H9 (cell line): ENCODE results near the gene SERPIND1. TPM values are rescaled to one million over a fixed set of nuclear protein-coding genes. Genes with fewer than 3 reads are reported as not detected.
A peak's percentile ranks its signal among the peaks of the same experiment; 100 is the strongest.
"Not testable (repeated sequence)": the region's sequence is repeated elsewhere in the genome, so short reads cannot be mapped to it uniquely, and the experiment has no call there.

Experiments used
- DNase-seq: peaks from one replicate; pipeline ENCODE4 v3.0.0-alpha.2; 2017
- H2AFZ ChIP-seq: one replicate; pipeline ENCODE4 v1.6.1; 2013; ENCODE audit warnings: mild to moderate bottlenecking, low read length, control low read depth, moderate library complexity
- H2AK5ac ChIP-seq: 2 replicates; pipeline ENCODE4 v1.6.1; 2013; ENCODE audit warnings: low read length, control low read depth, mixed read lengths; ENCODE audit not compliant: insufficient read length
- H2BK120ac ChIP-seq: one replicate; pipeline ENCODE4 v1.6.1; 2013; ENCODE audit warnings: low read depth, mild to moderate bottlenecking, low read length, control low read depth, inconsistent platforms; ENCODE audit not compliant: poor library complexity, severe bottlenecking
- H2BK12ac ChIP-seq: 2 replicates; pipeline ENCODE4 v1.6.1; 2013; ENCODE audit warnings: low read length, control low read depth, mixed read lengths, low read depth; ENCODE audit not compliant: insufficient read length
- H2BK15ac ChIP-seq: 2 replicates; pipeline ENCODE4 v1.6.1; 2013; ENCODE audit warnings: low read depth, low read length, control low read depth
- H2BK20ac ChIP-seq: one replicate; pipeline ENCODE4 v1.6.1; 2013; ENCODE audit warnings: low read depth, mild to moderate bottlenecking, low read length, control low read depth, inconsistent platforms; ENCODE audit not compliant: poor library complexity, severe bottlenecking
- H2BK5ac ChIP-seq: 2 replicates; pipeline ENCODE4 v1.6.1; 2013; ENCODE audit warnings: low read length, control low read depth, mixed read lengths; ENCODE audit not compliant: insufficient read length
- H3K14ac ChIP-seq: 2 replicates; pipeline ENCODE4 v1.6.1; 2013; ENCODE audit warnings: low read length, control low read depth; ENCODE audit not compliant: insufficient read depth
- H3K18ac ChIP-seq: 2 replicates; pipeline ENCODE4 v1.6.1; 2013; ENCODE audit warnings: low read depth, mild to moderate bottlenecking, mixed read lengths, low read length, control low read depth; ENCODE audit not compliant: insufficient read length
- H3K23ac ChIP-seq: 2 replicates; pipeline ENCODE4 v1.6.1; 2013; ENCODE audit warnings: low read length, control low read depth, mixed read lengths, low read depth; ENCODE audit not compliant: insufficient read length
- H3K23me2 ChIP-seq: 2 replicates; pipeline ENCODE4 v1.6.1; 2013; ENCODE audit warnings: low read depth, mild to moderate bottlenecking, mixed read lengths, low read length, control low read depth; ENCODE audit not compliant: insufficient read length, poor library complexity, severe bottlenecking
- H3K27ac ChIP-seq: 2 replicates; pipeline ENCODE4 v1.5.1; 2013; ENCODE audit warnings: low read length, control low read depth, mixed read lengths, low read depth; ENCODE audit not compliant: insufficient read length
- H3K27me3 ChIP-seq: 2 replicates; pipeline ENCODE4 v1.6.1; 2013; ENCODE audit warnings: low read length, control low read depth, inconsistent platforms; ENCODE audit not compliant: insufficient read depth
- H3K4ac ChIP-seq: 2 replicates; pipeline ENCODE4 v1.6.1; 2013; ENCODE audit warnings: low read depth, mild to moderate bottlenecking, control low read depth, inconsistent platforms, low read length, moderate library complexity
- H3K4me1 ChIP-seq: 2 replicates; pipeline ENCODE4 v1.6.1; 2013; ENCODE audit warnings: low read length, control low read depth, inconsistent platforms; ENCODE audit not compliant: insufficient read depth
- H3K4me2 ChIP-seq: 2 replicates; pipeline ENCODE4 v1.6.1; 2013; ENCODE audit warnings: low read length, control low read depth, mixed read lengths; ENCODE audit not compliant: insufficient read length, insufficient read depth
- H3K56ac ChIP-seq: 2 replicates; pipeline ENCODE4 v1.6.1; 2013; ENCODE audit warnings: low read depth, mild to moderate bottlenecking, mixed read lengths, low read length, control low read depth; ENCODE audit not compliant: insufficient read length
- H3K79me1 ChIP-seq: 2 replicates; pipeline ENCODE4 v1.6.1; 2013; ENCODE audit warnings: low read depth, mild to moderate bottlenecking, moderate library complexity, low read length, control low read depth, inconsistent platforms; ENCODE audit not compliant: insufficient read depth, poor library complexity, severe bottlenecking
- H3K79me2 ChIP-seq: 2 replicates; pipeline ENCODE4 v1.6.1; 2013; ENCODE audit warnings: low read length, control low read depth, inconsistent platforms; ENCODE audit not compliant: insufficient read depth
- H3K9ac ChIP-seq: 2 replicates; pipeline ENCODE4 v1.6.1; 2013; ENCODE audit warnings: low read length, control low read depth, mixed read lengths; ENCODE audit not compliant: insufficient read length; ENCODE audit errors: extremely low read depth
- H3K9me3 ChIP-seq: one replicate; pipeline ENCODE4 v1.6.1; 2013; ENCODE audit warnings: low read depth, low read length, inconsistent platforms; ENCODE audit not compliant: control insufficient read depth
- H3T11ph ChIP-seq: one replicate; pipeline ENCODE4 v1.6.1; 2013; ENCODE audit warnings: mild to moderate bottlenecking, low read length, control low read depth, inconsistent platforms
- H4K20me1 ChIP-seq: one replicate; pipeline ENCODE4 v1.6.1; 2013; ENCODE audit not compliant: control insufficient read depth, insufficient read length, insufficient read depth
- H4K5ac ChIP-seq: 2 replicates; pipeline ENCODE4 v1.6.1; 2013; ENCODE audit warnings: low read depth, mild to moderate bottlenecking, mixed read lengths, low read length, control low read depth; ENCODE audit not compliant: insufficient read length
- H4K8ac ChIP-seq: replicated peaks from 2 replicates; pipeline ENCODE4 v1.6.1; 2013; ENCODE audit warnings: low read length, control low read depth, mixed read lengths, low read depth; ENCODE audit not compliant: insufficient read length
- H4K91ac ChIP-seq: 2 replicates; pipeline ENCODE4 v1.6.1; 2013; ENCODE audit warnings: low read depth, mild to moderate bottlenecking, moderate library complexity, mixed read lengths, low read length, control low read depth; ENCODE audit not compliant: insufficient read length
- H3K27ac Mint-ChIP-seq, 3 experiments: 2 replicates in 2 of 3; 3 replicates in 1 of 3; pipeline ENCODE4 v1.8.0; 2020 to 2021; ENCODE audit warnings: mixed read lengths in 3 of 3, mild to moderate bottlenecking in 1 of 3, moderate library complexity in 1 of 3
- H3K27me3 Mint-ChIP-seq: 2 replicates; pipeline ENCODE4 v1.8.0; 2021; ENCODE audit warnings: low read depth, mild to moderate bottlenecking, moderate library complexity, mixed read lengths
- H3K36me3 Mint-ChIP-seq, 3 experiments: 2 replicates in 2 of 3; 3 replicates in 1 of 3; pipeline ENCODE4 v1.8.0; 2020 to 2021; ENCODE audit warnings: low read depth in 3 of 3, mixed read lengths in 3 of 3; ENCODE audit not compliant: insufficient read depth in 1 of 3
- H3K4me1 Mint-ChIP-seq, 2 experiments: 2 replicates each; pipeline ENCODE4 v1.8.0; 2020; ENCODE audit warnings: mixed read lengths in 2 of 2
- H3K4me3 Mint-ChIP-seq, 2 experiments: 2 replicates in 1 of 2; 3 replicates in 1 of 2; pipeline ENCODE4 v1.8.0; 2020 to 2021; ENCODE audit warnings: mild to moderate bottlenecking in 2 of 2, mixed read lengths in 2 of 2, moderate library complexity in 1 of 2
- H3K9me3 Mint-ChIP-seq, 2 experiments: 2 replicates in 1 of 2; 3 replicates in 1 of 2; pipeline ENCODE4 v1.8.0; 2020; ENCODE audit warnings: mild to moderate bottlenecking in 2 of 2, mixed read lengths in 2 of 2, moderate library complexity in 1 of 2
- WGBS: extraction: QIAGEN DNeasy Blood & Tissue Kit; methylation state at CpG from one replicate; pipeline ENCODE4 v1.1.7; 2013; ENCODE audit warnings: missing lambda C conversion rate, low lambda C conversion rate, mixed read lengths; ENCODE audit not compliant: insufficient read length; ENCODE audit errors: extremely low coverage; 5-methylcytosine and 5-hydroxymethylcytosine counted together
- total RNA-seq: library from RNA; stranded (reverse); gene quantifications from 2 replicates; pipeline ENCODE4 v1.2.1, GENCODE V29; 2021

SERPIND1 gene
- total RNA-seq, 1 experiment from 2014 or later: not detected

DNA sequence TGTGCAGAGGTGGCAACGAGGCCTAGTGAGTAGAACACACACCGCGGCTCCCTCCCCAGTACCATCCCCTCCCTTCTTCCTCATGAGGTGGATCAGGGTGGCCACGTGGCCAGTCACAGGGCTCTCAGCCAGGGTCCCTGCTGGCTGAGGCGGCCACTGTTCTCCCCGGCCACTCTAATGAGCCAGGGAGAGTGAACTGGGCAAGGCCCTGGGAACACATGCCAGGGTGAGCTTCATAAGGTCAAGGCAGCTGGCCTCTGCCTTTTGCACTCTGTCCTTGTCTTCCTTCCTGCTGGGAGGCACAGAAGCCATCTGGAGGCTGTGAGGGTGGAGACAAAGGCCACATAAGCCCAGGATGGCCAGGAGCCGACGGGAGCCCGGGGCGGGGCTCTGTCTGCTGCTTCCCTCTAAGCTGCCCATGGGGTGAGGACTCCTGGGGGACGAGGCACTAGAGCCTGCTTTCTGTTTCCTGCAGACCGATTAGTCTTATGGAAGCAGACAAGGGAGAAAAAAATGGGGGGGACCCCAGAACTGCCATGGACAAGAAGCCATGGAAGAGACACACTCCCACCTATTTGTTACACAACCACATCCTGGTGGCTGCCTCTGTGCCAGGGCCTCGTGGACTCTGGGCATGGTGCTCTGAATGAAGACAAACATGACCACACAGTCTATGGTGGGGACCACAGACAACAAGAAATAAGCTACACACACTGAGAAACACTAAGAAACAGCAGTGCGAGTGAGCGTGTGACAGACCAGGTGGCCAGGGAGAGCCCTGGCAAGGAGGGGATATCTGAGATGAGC, 38.4 kb upstream of the SERPIND1 start:
- H2BK120ac ChIP-seq, H3K79me1 ChIP-seq, H4K5ac ChIP-seq, H3K27ac ChIP-seq, H3K14ac ChIP-seq, H3K9me3 Mint-ChIP-seq, H3K4ac ChIP-seq, H3K79me2 ChIP-seq, H2AFZ ChIP-seq, H3K23ac ChIP-seq, H2AK5ac ChIP-seq, H4K8ac ChIP-seq, H2BK20ac ChIP-seq, H4K20me1 ChIP-seq, H3K23me2 ChIP-seq, H3K27me3 ChIP-seq, H3K27ac Mint-ChIP-seq, H3K18ac ChIP-seq, DNase-seq, H3K9me3 ChIP-seq, H3K9ac ChIP-seq, H3K4me1 Mint-ChIP-seq, H3K4me2 ChIP-seq, H3K27me3 Mint-ChIP-seq, H2BK15ac ChIP-seq, H3T11ph ChIP-seq, H3K4me1 ChIP-seq, H3K4me3 Mint-ChIP-seq, H4K91ac ChIP-seq, H2BK12ac ChIP-seq, H3K56ac ChIP-seq, H2BK5ac ChIP-seq: not testable (repeated sequence)
- H3K36me3 Mint-ChIP-seq: peaks cover 7 to 24% (median 14%) of the 10 kb centered on the region in 3 experiments
- WGBS: no CpG with 5 or more reads among the region's 15 CpGs

GRCh38 chr22:20736891-20737290, 37.0 kb upstream of the SERPIND1 start:
- H3T11ph ChIP-seq, H3K79me1 ChIP-seq, H2BK12ac ChIP-seq, H4K5ac ChIP-seq, H2BK120ac ChIP-seq, H4K20me1 ChIP-seq, H3K27me3 Mint-ChIP-seq, H3K23ac ChIP-seq, H3K9ac ChIP-seq, H3K56ac ChIP-seq, H3K4me1 ChIP-seq, H2AK5ac ChIP-seq, H2BK15ac ChIP-seq, H3K27me3 ChIP-seq, H4K8ac ChIP-seq, DNase-seq, H3K14ac ChIP-seq, H2AFZ ChIP-seq, H3K4me3 Mint-ChIP-seq, H3K4ac ChIP-seq, H3K18ac ChIP-seq, H3K23me2 ChIP-seq, H2BK5ac ChIP-seq, H4K91ac ChIP-seq, H3K27ac ChIP-seq, H3K9me3 Mint-ChIP-seq, H3K4me1 Mint-ChIP-seq, H3K79me2 ChIP-seq, H3K9me3 ChIP-seq, H2BK20ac ChIP-seq, H3K4me2 ChIP-seq: not testable (repeated sequence)
- Mint-ChIP-seq H3K36me3 (peaks cover 17 to 33% (median 18%) of the 10 kb centered on the region in 3 experiments), H3K27ac (peak overlapping the region in 1 of 3 experiments; percentile 89; a peak in 2 of 7 replicates)
- no CpG with 5 or more reads among the region's 3 CpGs for WGBS
